ENCODE results near the gene FAM229B. TPM values are rescaled to one million over a fixed set of nuclear protein-coding genes. Genes with fewer than 3 reads are reported as not detected.

Gene FAM229B
- total and polyA plus RNA-seq, 2 of the 8 experiments (the other 6 are each of a cell fraction or from before 2014, with no cell fraction given) = 10.0 to 10.4 TPM

GRCh38 chr6:112116221-112116620 lies 28.8 kb downstream of the FAM229B start:
- H3K36me3 ChIP-seq (ENCODE audit: control insufficient read depth in 2 of 4, insufficient read depth in 4 of 4, low read length in 3 of 4) = no peaks in the 10 kb centered on the region
- 95% methylated on average over 1 of the region's 1 CpG; no CpG with 5 or more reads in 1 of the 2 experiments for WGBS, 2 experiments (ENCODE audit: extremely low coverage in 1 of 2, insufficient coverage in 1 of 2, insufficient read length in 1 of 2, insufficient replicate concordance in 2 of 2, low coverage in 1 of 2, low lambda C conversion rate in 2 of 2, missing lambda C conversion rate in 1 of 2)
- no peak for FAIRE-seq
- H3K4ac ChIP-seq (replicated peaks; ENCODE audit: insufficient read length, low read depth, low read length) = no peak overlapping the region
- H2AFZ ChIP-seq (ENCODE audit: low read length) = no peak overlapping the region
- ChIA-PET CTCF (ENCODE audit: partially characterized antibody) (interaction anchor here (1.0 to 1.1 kb wide), 4 partner anchors 9 to 169 kb away, joined by 3 to 4 read pairs (median 4); no protein-coding TSS in a partner anchor), POLR2A (ENCODE audit: partially characterized antibody) (interaction anchor here (1.2 kb wide), 1 partner anchor 8 kb away, joined by 3 read pairs; no protein-coding TSS in a partner anchor)
- H3K23me2 ChIP-seq (ENCODE audit: low read depth, low read length) = no peaks in the 10 kb centered on the region
- no peak for DNase-seq (ENCODE audit: low read depth in 1 of 2, low spot score in 2 of 2)
- no peaks in the 10 kb centered on the region for H3K4me1 ChIP-seq (replicated peaks in 1 of 4; ENCODE audit: control insufficient read depth in 3 of 4, insufficient read depth in 4 of 4, low read length in 3 of 4)
- no peak overlapping the region for H4K5ac ChIP-seq (ENCODE audit: insufficient read length, low read depth, low read length)
- H2BK5ac ChIP-seq (ENCODE audit: low read depth, low read length) = no peak overlapping the region
- no peak overlapping the region for H3K27ac ChIP-seq (ENCODE audit: low read depth, low read length)
- no peak overlapping the region for H3K4me3 ChIP-seq (ENCODE audit: extremely low read depth in 1 of 4, insufficient read depth in 2 of 4, low read depth in 3 of 4, low read length in 4 of 4)
- no peak overlapping the region for H3K4me2 ChIP-seq (ENCODE audit: insufficient read depth in 1 of 2, low read depth in 2 of 2, low read length in 2 of 2)
- H3K18ac ChIP-seq (ENCODE audit: extremely low read depth, low read length) = no peak overlapping the region
- H2BK120ac ChIP-seq (replicated peaks; ENCODE audit: low read depth, low read length) = no peak overlapping the region
- no peak overlapping the region for H4K8ac ChIP-seq (ENCODE audit: extremely low read depth, insufficient read depth, low read length)
- no peaks in the 10 kb centered on the region for H3K27me3 ChIP-seq (replicated peaks in 1 of 4; ENCODE audit: control insufficient read depth in 3 of 4, extremely low read depth in 1 of 4, insufficient read depth in 3 of 4, low read length in 3 of 4)
- no peaks in the 10 kb centered on the region for H4K20me1 ChIP-seq (replicated peaks in 1 of 2; ENCODE audit: control insufficient read depth in 1 of 2, insufficient read depth in 2 of 2, low read length in 2 of 2)
- no peak overlapping the region for H4K91ac ChIP-seq (replicated peaks; ENCODE audit: insufficient read length, low read length)
- H3K14ac ChIP-seq (ENCODE audit: insufficient read length) = no peak overlapping the region
- no peaks in the 10 kb centered on the region for H3K79me2 ChIP-seq (ENCODE audit: control insufficient read depth in 1 of 2, insufficient read depth in 2 of 2, low read length in 2 of 2)
- H2BK12ac ChIP-seq (ENCODE audit: low read depth, low read length) = no peak overlapping the region
- H2BK20ac ChIP-seq (ENCODE audit: low read length) = no peak overlapping the region
- no peaks in the 10 kb centered on the region for H3K9me3 ChIP-seq (ENCODE audit: insufficient read depth in 2 of 2, low read depth in 1 of 2, low read length in 1 of 2)
- H3K79me1 ChIP-seq (ENCODE audit: low read depth, low read length) = no peaks in the 10 kb centered on the region
- no peak overlapping the region for H2AK5ac ChIP-seq (ENCODE audit: low read depth, low read length)
- no peak overlapping the region for H3K56ac ChIP-seq (replicated peaks; ENCODE audit: insufficient read length, low read depth, low read length)
- H2BK15ac ChIP-seq (ENCODE audit: low read length) = no peak overlapping the region
- no peak overlapping the region for H3K9ac ChIP-seq (replicated peaks in 1 of 4; ENCODE audit: extremely low read depth in 1 of 4, low read depth in 3 of 4, low read length in 3 of 4)
- TF ChIP-seq GTF2F1 (IDR thresholded peaks at IDR 0.05; ENCODE audit: borderline replicate concordance, low read depth, low read length) (no peak), CTCF (IDR thresholded peaks at IDR 0.05; ENCODE audit: control extremely low read depth in 1 of 3, insufficient read depth in 1 of 3, low read depth in 1 of 3, low read length in 3 of 3) (peak in 2 of 3 experiments; percentile 17 to 33; a peak in 2 of 4 replicates), SRF (IDR thresholded peaks at IDR 0.05; ENCODE audit: low read depth, low read length) (no peak), KDM4A (IDR thresholded peaks at IDR 0.05; ENCODE audit: low read depth, low read length, severe bottlenecking) (no peak)
- no peak overlapping the region for H3K23ac ChIP-seq (ENCODE audit: insufficient read length)

Measured in H1 (cell line).